ENCODE measurements around the gene LY6G6F. TPM values are rescaled to one million over a fixed set of nuclear protein-coding genes. Genes with fewer than 3 reads are reported as not detected.

Gene LY6G6F
- total RNA-seq, 1 donor from 2014 or later = 0.97 TPM

DNA sequence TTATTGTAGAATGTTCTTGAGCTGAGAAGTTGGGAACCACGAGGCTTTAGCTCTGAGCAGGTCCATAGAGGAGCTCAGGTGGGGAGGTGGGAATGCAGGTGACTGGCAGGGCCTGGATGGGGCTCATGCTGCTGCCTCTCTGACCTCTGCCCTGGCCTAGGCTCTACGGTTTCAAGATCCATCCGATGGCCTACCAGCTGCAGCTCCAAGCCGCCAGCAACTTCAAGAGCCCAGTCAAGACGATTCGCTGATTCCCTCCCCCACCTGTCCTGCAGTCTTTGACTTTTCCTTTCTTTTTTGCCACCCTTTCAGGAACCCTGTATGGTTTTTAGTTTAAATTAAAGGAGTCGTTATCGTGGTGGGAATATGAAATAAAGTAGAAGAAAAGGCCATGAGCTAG lies 37.0 kb upstream of the LY6G6F start, which contains the start of gene LY6G5B:
LY6G5B (plus strand) TSS at position 301 of the 400 bp plus-strand sequence. CDS start 975 bp downstream, outside the sequence.
- H3K27me3 ChIP-seq (ENCODE audit: low read depth) = no peaks in the 10 kb centered on the region
- ATAC-seq (no peak), DNase-seq (no peak)
- intact Hi-C loops (cut with DNase I) = no loop called here
- TF ChIP-seq, protein P1, sequence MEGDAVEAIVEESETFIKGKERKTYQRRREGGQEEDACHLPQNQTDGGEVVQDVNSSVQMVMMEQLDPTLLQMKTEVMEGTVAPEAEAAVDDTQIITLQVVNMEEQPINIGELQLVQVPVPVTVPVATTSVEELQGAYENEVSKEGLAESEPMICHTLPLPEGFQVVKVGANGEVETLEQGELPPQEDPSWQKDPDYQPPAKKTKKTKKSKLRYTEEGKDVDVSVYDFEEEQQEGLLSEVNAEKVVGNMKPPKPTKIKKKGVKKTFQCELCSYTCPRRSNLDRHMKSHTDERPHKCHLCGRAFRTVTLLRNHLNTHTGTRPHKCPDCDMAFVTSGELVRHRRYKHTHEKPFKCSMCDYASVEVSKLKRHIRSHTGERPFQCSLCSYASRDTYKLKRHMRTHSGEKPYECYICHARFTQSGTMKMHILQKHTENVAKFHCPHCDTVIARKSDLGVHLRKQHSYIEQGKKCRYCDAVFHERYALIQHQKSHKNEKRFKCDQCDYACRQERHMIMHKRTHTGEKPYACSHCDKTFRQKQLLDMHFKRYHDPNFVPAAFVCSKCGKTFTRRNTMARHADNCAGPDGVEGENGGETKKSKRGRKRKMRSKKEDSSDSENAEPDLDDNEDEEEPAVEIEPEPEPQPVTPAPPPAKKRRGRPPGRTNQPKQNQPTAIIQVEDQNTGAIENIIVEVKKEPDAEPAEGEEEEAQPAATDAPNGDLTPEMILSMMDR (IDR thresholded peaks at IDR 0.05) = no peak
- H3K4me3 ChIP-seq = no peak within 1 kb of the TSS
- no peaks in the 10 kb centered on the region for H3K9me3 ChIP-seq
- H3K36me3 ChIP-seq = peaks cover 70% of the 10 kb centered on the region
- H3K4me1 ChIP-seq = peaks cover 21% of the 10 kb centered on the region
- H3K27ac ChIP-seq = no peak within 1 kb of the TSS

DNA sequence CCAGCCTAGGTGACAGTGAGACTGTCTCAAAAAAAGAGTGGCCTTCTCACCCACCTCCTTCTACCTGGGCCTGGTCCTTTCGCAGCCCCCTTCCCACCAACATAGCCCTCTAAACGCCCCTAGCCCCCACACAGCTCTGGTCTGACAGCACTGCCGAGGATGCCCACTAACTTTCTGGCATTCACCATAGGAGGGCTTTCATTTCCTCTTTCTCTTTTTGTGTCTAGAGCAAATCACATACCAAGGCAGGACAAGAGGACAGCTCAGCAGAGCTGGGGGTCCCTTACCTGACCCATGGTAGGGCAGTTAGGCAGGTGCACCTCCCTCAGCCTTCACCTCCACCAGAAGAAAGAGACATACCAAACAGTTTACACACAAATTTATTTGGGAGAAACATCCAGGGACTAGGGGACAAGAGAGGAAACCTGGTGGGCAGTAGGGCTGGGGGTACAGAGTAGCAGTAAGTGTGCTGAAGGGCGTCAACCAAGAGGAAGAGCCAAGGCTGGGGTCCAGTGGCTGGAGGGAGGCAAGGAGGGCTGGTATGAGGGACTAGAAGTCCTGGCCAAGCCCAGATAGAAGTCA lies 30.3 kb upstream of the LY6G6F start:
- no peak for ATAC-seq
- H3K27me3 ChIP-seq (ENCODE audit: low read depth) = no peaks in the 10 kb centered on the region

DNA sequence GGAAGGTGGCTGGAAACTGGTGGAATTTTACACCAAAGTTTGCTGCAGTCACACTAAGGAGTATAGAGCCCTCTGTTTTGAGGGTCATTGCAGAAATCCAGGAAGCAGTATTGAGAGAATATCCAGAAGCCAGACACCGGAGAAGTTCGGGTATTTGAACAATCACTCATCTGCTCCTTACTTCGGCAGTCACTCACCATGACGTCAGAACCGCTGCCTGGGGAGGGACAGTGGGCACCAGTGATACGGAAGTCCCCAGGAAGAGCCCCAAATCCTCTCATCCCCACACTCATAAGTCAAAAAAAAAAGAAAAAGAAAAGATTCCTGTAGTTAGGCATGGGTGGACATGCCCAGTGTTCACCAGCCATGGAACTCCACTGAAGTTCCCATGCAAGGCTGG lies 29.8 kb upstream of the LY6G6F start:
- no peaks in the 10 kb centered on the region for H3K9me3 ChIP-seq
- H3K36me3 ChIP-seq = peaks cover 17% of the 10 kb centered on the region
- ATAC-seq (no peak), DNase-seq (no peak)
- no peaks in the 10 kb centered on the region for H3K27me3 ChIP-seq (ENCODE audit: low read depth)
- intact Hi-C loops (cut with DNase I) = no loop called here
- TF ChIP-seq, protein P1 (IDR thresholded peaks at IDR 0.05) = no peak
- no peak overlapping the region for H3K27ac ChIP-seq
- no peak overlapping the region for H3K4me3 ChIP-seq
- peaks cover 19% of the 10 kb centered on the region for H3K4me1 ChIP-seq

More for the DNA sequence above, 30.3 kb upstream of the LY6G6F start:
- no peaks in the 10 kb centered on the region for H3K9me3 ChIP-seq
- peaks cover 14% of the 10 kb centered on the region for H3K4me1 ChIP-seq
- intact Hi-C loops (cut with DNase I) = no loop called here
- H3K27ac ChIP-seq = no peak overlapping the region
- TF ChIP-seq, protein P1 (IDR thresholded peaks at IDR 0.05) = no peak
- H3K4me3 ChIP-seq = no peak overlapping the region
- peaks cover 22% of the 10 kb centered on the region for H3K36me3 ChIP-seq
- DNase-seq = no peak

DNA sequence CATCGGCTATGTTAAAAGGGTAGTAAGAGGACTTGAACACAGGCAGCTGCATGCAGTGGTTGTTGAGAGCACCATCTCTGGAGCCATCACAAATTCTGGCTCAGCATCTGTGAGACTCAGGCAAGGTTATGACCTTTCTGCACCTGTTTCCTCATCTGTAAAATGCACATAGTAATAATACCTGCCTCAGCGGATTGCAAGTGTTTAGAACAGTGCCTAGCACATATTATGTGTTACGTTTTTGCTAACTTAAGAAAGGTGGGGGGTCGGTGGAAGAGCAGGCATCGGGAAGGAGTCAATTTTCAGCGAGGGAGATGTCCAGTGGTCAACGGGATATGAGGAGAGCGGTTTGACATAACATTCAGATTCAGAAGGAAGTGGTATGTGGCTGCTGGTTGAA lies 28.7 kb upstream of the LY6G6F start:
- Histone ChIP-seq H3K9me3 (no peaks in the 10 kb centered on the region), H3K4me3 (no peak overlapping the region), H3K27me3 (ENCODE audit: low read depth) (no peaks in the 10 kb centered on the region), H3K27ac (no peak overlapping the region), H3K4me1 (peaks cover 26% of the 10 kb centered on the region), H3K36me3 (peaks cover 6% of the 10 kb centered on the region)
- DNase-seq = no peak
- TF ChIP-seq, protein P1 (IDR thresholded peaks at IDR 0.05) = no peak
- ATAC-seq = no peak
- intact Hi-C loops (cut with DNase I) = no loop called here

DNA sequence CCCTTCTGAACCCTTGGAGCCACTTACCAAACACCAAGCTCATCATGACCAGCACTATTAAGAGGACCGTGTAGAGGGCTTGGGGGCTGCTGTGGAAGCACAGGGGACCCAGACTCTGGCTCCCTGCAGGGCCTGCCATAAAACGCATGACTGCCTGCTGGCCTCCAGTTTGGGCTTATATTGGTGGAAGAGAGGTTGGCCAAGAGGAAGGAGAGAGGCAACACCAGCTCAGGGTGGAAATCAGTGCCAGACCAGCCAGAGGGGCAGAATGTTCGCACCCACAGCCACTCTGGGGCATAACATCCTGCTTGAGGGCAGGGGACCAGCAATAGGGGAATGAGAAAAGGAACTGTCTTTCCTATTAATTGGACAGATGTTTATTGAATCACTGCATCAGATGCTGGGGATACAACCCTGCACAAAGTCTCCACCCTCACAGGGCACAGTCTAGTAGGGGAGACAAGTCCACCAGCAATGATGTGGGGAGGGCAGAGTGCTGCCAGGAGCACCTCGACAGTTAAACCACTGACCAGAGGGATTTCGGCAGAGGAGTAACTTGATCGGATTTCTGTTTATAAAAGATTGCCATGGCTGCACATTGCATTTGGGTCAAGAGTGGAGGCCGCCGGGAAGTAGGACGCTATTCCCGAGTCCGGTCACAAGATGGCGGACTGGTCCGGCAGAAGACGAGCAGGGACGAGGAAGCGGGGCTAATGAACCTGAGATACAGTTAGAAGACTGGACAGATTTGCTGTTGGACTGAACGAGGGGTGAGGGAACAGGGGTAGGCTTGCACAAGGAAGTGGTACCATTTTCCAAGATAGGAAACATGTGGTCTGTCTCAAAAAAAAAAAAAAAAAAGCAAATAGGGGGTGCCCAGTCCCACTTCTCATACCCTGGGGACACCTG lies 26.2 kb upstream of the LY6G6F start, which contains the start of gene LY6G5C:
LY6G5C (minus strand) TSS at position 842 of the 909 bp plus-strand sequence; CDS start at position 148, 694 bp downstream.
- Histone ChIP-seq H3K4me1 (peaks cover 33% of the 10 kb centered on the region), H3K36me3 (peaks cover 10% of the 10 kb centered on the region), H3K9me3 (no peaks in the 10 kb centered on the region), H3K27ac (peak within 1 kb of the TSS; percentile 85), H3K27me3 (ENCODE audit: low read depth) (no peaks in the 10 kb centered on the region), H3K4me3 (peak within 1 kb of the TSS; percentile 64)
- intact Hi-C loops (cut with DNase I) = no loop called here
- peak; percentile 87 to 88 for ATAC-seq
- TF ChIP-seq, protein P1 (IDR thresholded peaks at IDR 0.05) = peak; percentile 75
- DNase-seq = peak; percentile 88

All from lower lobe of right lung (tissue), 2 donors.